Loucy (cell line): Measurements from ENCODE around the gene PPM1M.

ENCODE experiments used
- CTCF ChIP-seq: fragments of 200-600 bp; sonication (generic); conservative IDR thresholded peaks from 2 replicates; pipeline ENCODE4 v1.5.1; 2014; ENCODE audit warnings: mild to moderate bottlenecking, antibody characterized with exemption, low read length
- EZH2phosphoT487 ChIP-seq: fragments of 200-600 bp; IDR thresholded peaks from 2 replicates; pipeline ENCODE4 v1.6.1; 2018; ENCODE audit warnings: antibody characterized with exemption, mild to moderate bottlenecking, moderate library complexity, borderline replicate concordance

GRCh38 chr3:52247409-52248164 lies 2.0 kb downstream of the PPM1M start:
- TF ChIP-seq CTCF (no peak), EZH2phosphoT487 (no peak)
